Transverse colon (tissue), 4 donors: ENCODE data around the gene TMEM229B. TPM values are rescaled to one million over a fixed set of nuclear protein-coding genes. Genes with fewer than 3 reads are reported as not detected.

Experiments used
- DNase-seq: peaks from one replicate; pipeline ENCODE4 v3.0.0-alpha.2; 2019
- H3K27ac ChIP-seq, 4 donors: fragments of 200-600 bp; sonication (generic); 2 replicates each; pipeline ENCODE4 v1.5.1; 2016 to 2018; ENCODE audit warnings: inconsistent platforms in 4 of 4
- H3K27me3 ChIP-seq: fragments of 200-600 bp; sonication (generic); 2 replicates; pipeline ENCODE4 v1.5.1; 2017; ENCODE audit warnings: inconsistent platforms
- H3K36me3 ChIP-seq, 4 donors: fragments of 200-600 bp; sonication (generic); 2 replicates each; pipeline ENCODE4 v1.5.1; 2017 to 2019; ENCODE audit warnings: inconsistent platforms in 4 of 4
- H3K4me1 ChIP-seq, 4 donors: fragments of 200-600 bp; sonication (generic); 2 replicates each; pipeline ENCODE4 v1.5.1; 2017 to 2020; ENCODE audit warnings: inconsistent platforms in 4 of 4
- H3K4me3 ChIP-seq, 4 donors: fragments of 200-600 bp; sonication (generic); 1 replicate in 1 of 4; 2 replicates in 3 of 4; pipeline versions ENCODE4 v1.5.1 to v1.6.1; 2017 to 2019; ENCODE audit warnings: inconsistent platforms in 4 of 4
- H3K9me3 ChIP-seq, 2 donors: fragments of 200-600 bp; sonication (generic); 2 replicates each; pipeline ENCODE4 v1.5.1; 2017 to 2019; ENCODE audit warnings: inconsistent platforms in 2 of 2
- EP300 ChIP-seq: sonication (generic); formaldehyde crosslinking; IDR thresholded peaks from one replicate; pipeline ENCODE4 v1.6.1; 2017; ENCODE audit warnings: antibody characterized with exemption, low read depth
- POLR2A ChIP-seq: fragments of 450-650 bp; IDR thresholded peaks from one replicate; pipeline ENCODE4 v1.6.1; 2016; ENCODE audit warnings: antibody characterized with exemption, mild to moderate bottlenecking, moderate library complexity
- POLR2AphosphoS5 ChIP-seq, 3 donors: sonication (generic); formaldehyde crosslinking; IDR thresholded peaks; one replicate each; pipeline ENCODE4 v1.6.1; 2016; ENCODE audit warnings: antibody characterized with exemption in 3 of 3
- WGBS, 2 donors: methylation state at CpG; one replicate each; pipeline ENCODE4 v1.1.5; 2018; ENCODE audit warnings: low coverage in 1 of 2; 5-methylcytosine and 5-hydroxymethylcytosine counted together
- in situ Hi-C, 4 donors: fragments of 200-750 bp; cut with MboI; loops; one replicate each; pipeline versions ENCODE4 v1.15.0 to v1.15.1; 2017; ENCODE audit warnings: low sequenced_read_pairs in 3 of 4, low pct_ligation_motif_present in 1 of 4, low pct_unique_long_range_greater_than_20kb in 1 of 4
- intact Hi-C: fragments of 100-400 bp; cut with DNase I; formaldehyde crosslinking; loops from one replicate; pipeline ENCODE4 v1.15.1; 2023; ENCODE audit warnings: low total_unique reads
- total RNA-seq, 4 donors: library from RNA; depleted of rRNA; stranded (reverse); fragments of >200 nt; gene quantifications; one replicate each; pipeline ENCODE4 v1.1.0, GENCODE V29; 2016
- TF ChIP-seq, protein P1 (sequence below), 5 experiments: fragments of 200-600 bp in 3 of 5; fragments of 450-650 bp in 2 of 5; sonication (generic) in 3 of 5; IDR thresholded peaks; 1 replicate in 2 of 5; 2 replicates in 3 of 5; pipeline ENCODE4 v1.5.1; 2016 to 2017; ENCODE audit warnings: antibody characterized with exemption in 5 of 5, inconsistent platforms in 3 of 5, mild to moderate bottlenecking in 2 of 5, moderate library complexity in 1 of 5

Gene TMEM229B
- total RNA-seq, 4 donors from 2014 or later = 3.7 to 13.5 (median 7.4) TPM

DNA sequence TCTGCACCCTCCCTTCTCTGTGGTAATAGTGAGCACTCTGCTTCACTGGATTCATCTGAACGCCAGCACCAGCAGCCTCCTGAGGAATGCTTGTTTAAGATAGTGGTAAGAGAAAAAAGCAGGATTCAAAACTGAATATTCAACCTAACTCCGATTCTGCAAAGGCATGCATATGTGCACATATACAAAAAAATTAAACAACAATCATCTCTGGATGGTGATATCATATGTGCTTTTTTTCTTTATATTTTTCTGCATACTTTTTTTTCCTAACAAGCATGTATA, 9.8 kb downstream of the TMEM229B start:
- in situ Hi-C loops = no loop called here
- no peak for TF ChIP-seq POLR2A
- TF ChIP-seq EP300 = no peak
- no peak for TF ChIP-seq POLR2AphosphoS5 (IDR thresholded peaks at IDR 0.05)
- TF ChIP-seq, protein P1, sequence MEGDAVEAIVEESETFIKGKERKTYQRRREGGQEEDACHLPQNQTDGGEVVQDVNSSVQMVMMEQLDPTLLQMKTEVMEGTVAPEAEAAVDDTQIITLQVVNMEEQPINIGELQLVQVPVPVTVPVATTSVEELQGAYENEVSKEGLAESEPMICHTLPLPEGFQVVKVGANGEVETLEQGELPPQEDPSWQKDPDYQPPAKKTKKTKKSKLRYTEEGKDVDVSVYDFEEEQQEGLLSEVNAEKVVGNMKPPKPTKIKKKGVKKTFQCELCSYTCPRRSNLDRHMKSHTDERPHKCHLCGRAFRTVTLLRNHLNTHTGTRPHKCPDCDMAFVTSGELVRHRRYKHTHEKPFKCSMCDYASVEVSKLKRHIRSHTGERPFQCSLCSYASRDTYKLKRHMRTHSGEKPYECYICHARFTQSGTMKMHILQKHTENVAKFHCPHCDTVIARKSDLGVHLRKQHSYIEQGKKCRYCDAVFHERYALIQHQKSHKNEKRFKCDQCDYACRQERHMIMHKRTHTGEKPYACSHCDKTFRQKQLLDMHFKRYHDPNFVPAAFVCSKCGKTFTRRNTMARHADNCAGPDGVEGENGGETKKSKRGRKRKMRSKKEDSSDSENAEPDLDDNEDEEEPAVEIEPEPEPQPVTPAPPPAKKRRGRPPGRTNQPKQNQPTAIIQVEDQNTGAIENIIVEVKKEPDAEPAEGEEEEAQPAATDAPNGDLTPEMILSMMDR (IDR thresholded peaks at IDR 0.05) = no peak
- 87 to 100% methylated on average over 2 of the region's 2 CpGs for WGBS, 2 donors

DNA sequence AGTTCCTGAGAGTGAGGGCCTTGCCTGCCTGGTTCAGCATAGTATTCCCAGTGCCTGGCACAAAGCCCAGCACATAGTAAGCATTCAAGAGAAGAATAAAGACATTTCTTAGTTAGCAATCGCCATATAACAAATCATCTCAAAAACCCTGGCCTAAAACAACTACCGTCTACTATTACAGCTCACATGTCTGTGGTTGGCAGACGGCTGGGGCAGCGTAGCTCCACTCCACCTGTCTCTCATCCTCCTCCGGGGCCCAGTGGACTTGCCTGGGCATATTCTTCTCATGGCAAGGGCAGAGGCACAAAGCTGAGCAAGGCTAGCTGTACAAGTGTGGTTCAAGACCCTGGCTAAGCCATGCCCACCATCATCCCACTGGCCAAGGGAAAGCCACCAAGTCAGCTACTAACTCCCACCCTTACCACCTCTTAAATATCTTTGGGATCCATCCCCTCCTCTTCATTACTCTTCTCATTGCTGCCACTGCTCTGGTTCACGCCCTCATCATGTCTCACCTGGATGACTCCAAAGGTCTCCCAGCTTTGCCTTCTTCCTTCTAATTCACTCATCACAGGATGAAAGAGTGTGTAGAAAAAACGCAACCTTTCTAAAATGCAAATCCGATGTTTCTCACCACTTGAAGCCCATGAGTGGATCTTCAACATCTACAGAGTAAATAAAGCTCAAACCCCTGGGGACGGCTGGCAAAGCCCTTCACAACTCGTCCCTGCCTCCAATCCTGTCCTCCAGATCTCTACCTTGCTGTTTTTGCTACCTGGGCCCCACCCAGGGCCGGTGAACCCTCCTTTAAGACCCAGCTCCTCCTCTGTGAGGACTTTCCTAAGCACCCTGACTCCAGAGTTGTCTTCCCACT, 10.4 kb downstream of the TMEM229B start:
- H3K9me3 ChIP-seq = no peaks in the 10 kb centered on the region
- intact Hi-C loops = no loop called here
- in situ Hi-C loops = no loop called here
- H3K36me3 ChIP-seq = no peaks in the 10 kb centered on the region
- no peak overlapping the region for H3K4me3 ChIP-seq
- DNase-seq = no peak
- no peak for TF ChIP-seq EP300
- TF ChIP-seq POLR2A = no peak
- TF ChIP-seq, protein P1 (IDR thresholded peaks at IDR 0.05) = no peak
- TF ChIP-seq POLR2AphosphoS5 (IDR thresholded peaks at IDR 0.05) = no peak
- H3K4me1 ChIP-seq = peaks cover 0 to 3% (median 0%) of the 10 kb centered on the region in 4 donors
- 81 to 83% methylated on average over 6 to 11 of the region's 11 CpGs for WGBS, 2 donors
- H3K27ac ChIP-seq = no peak overlapping the region
- no peaks in the 10 kb centered on the region for H3K27me3 ChIP-seq

More for the DNA sequence above, 9.8 kb downstream of the TMEM229B start:
- no peaks in the 10 kb centered on the region for H3K9me3 ChIP-seq
- no peak for DNase-seq
- no peaks in the 10 kb centered on the region for H3K36me3 ChIP-seq
- H3K4me1 ChIP-seq = peaks cover 0 to 3% (median 0%) of the 10 kb centered on the region in 4 donors
- intact Hi-C loops = no loop called here
- no peak overlapping the region for H3K27ac ChIP-seq
- no peaks in the 10 kb centered on the region for H3K27me3 ChIP-seq
- H3K4me3 ChIP-seq = no peak overlapping the region

DNA sequence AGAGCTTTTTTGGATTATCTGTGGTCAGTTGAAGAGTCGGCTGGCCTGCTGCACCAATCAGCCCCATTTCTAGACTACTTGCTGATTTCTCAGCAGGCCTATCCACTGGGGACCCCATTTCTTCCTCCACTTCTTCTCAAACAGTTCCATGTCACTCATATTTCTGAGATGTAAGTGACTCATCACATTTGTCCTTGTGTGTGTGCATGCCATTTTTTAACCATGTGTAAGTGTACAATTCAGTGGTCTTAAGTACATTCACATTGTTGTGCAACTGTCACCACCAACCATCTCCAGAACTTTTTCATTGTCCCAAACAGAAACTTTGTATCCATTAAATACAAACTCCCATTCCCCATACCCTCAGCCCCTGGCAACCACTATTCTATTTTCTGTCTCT, 14.2 kb downstream of the TMEM229B start:
- Histone ChIP-seq H3K27me3 (no peaks in the 10 kb centered on the region), H3K27ac (no peak overlapping the region), H3K36me3 (no peaks in the 10 kb centered on the region), H3K4me1 (peaks cover 0 to 10% (median 5%) of the 10 kb centered on the region in 4 donors), H3K9me3 (no peaks in the 10 kb centered on the region), H3K4me3 (no peak overlapping the region)
- 80 to 100% methylated on average over 1 of the region's 1 CpG for WGBS, 2 donors
- DNase-seq = no peak
- in situ Hi-C loops (loop anchor here in 1 of 4 donors (25.0 kb wide), 1 partner anchor 88 kb away; no protein-coding TSS in a partner anchor), intact Hi-C loops (no loop called here)
- no peak for TF ChIP-seq EP300
- TF ChIP-seq, protein P1 (IDR thresholded peaks at IDR 0.05) = no peak
- TF ChIP-seq POLR2A = no peak
- no peak for TF ChIP-seq POLR2AphosphoS5 (IDR thresholded peaks at IDR 0.05)

DNA sequence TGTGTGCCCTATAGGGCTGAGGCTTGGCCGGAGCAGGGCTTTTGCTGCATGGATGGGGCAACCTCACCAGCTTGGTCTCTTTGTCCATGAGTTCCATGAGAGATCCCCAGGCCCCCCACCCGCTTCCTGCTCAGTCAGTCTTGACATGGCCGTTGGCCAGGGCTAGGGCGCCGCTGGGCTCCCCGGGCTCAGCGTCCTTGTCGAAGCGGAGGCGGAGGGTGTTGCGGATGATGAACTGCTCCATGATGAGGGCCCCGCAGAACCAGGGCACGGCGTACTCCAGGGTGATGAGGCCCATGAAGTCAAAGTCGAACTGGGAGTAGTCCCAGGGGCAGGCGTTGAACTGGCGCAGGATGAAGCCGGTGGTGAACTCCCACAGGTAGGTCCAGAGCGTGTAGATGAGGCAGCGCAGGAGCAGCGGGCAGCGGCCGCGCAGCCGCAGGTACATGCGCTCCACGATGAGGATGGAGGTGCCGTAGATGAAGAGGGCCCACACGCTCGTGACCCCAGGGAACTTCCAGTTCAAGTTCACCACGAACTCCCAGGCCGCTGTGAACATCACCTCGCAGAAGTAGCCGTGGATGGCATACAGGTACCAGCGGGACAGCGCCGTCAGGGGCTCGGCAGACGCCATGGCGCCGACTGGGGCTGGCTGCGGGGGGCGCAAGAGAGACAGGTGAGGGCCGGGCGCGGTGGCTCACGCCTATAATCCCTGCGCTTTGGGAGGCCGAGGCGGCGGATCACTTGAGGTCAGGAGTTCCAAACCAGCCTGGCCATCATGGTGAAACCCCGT, 15.0 kb downstream of the TMEM229B start:
- no peak for TF ChIP-seq POLR2AphosphoS5 (IDR thresholded peaks at IDR 0.05)
- no peak for TF ChIP-seq POLR2A
- TF ChIP-seq EP300 = no peak
- TF ChIP-seq, protein P1 (IDR thresholded peaks at IDR 0.05) = no peak
- Histone ChIP-seq H3K9me3 (no peaks in the 10 kb centered on the region), H3K27me3 (no peaks in the 10 kb centered on the region), H3K27ac (no peak overlapping the region), H3K4me1 (peaks cover 0 to 10% (median 5%) of the 10 kb centered on the region in 4 donors), H3K4me3 (no peak overlapping the region), H3K36me3 (no peaks in the 10 kb centered on the region)
- DNase-seq = no peak
- in situ Hi-C loops = loop anchor here in 1 of 4 donors (25.0 kb wide), 1 partner anchor 89 kb away; no protein-coding TSS in a partner anchor
- intact Hi-C loops = no loop called here
- WGBS, 2 donors = 80 to 96% methylated on average over 2 to 51 of the region's 52 CpGs
